GM12874 (cell line): Measurements from ENCODE around the gene MRPL30.

ENCODE experiments used
- CTCF ChIP-seq: IDR thresholded peaks from 2 replicates; pipeline ENCODE4 v1.5.1; 2011; ENCODE audit warnings: low read depth, mild to moderate bottlenecking, control low read depth, low read length, moderate library complexity; ENCODE audit not compliant: insufficient read depth

The MRPL30 gene

GRCh38 chr2:99198103-99198841, 17.3 kb downstream of the MRPL30 start:
- no peak for TF ChIP-seq CTCF

GRCh38 chr2:99200076-99200800, 19.3 kb downstream of the MRPL30 start:
- TF ChIP-seq CTCF, result no peak

GRCh38 chr2:99201959-99202678, 21.1 kb downstream of the MRPL30 start:
- TF ChIP-seq CTCF, result no peak

- no peak for TF ChIP-seq CTCF
Observed at GRCh38 chr2:99205491-99205890, 24.5 kb downstream of the MRPL30 start.

GRCh38 chr2:99216096-99216495, 35.1 kb downstream of the MRPL30 start:
- TF ChIP-seq CTCF, result no peak

GRCh38 chr2:99217929-99218501, 37.0 kb downstream of the MRPL30 start:
- no peak for TF ChIP-seq CTCF

GRCh38 chr2:99238599-99238998, 57.6 kb downstream of the MRPL30 start:
- TF ChIP-seq CTCF, result no peak
